Urothelium cell line (cell line): ENCODE measurements around the gene CNFN.

Experiments used
- DNase-seq: peaks from one replicate; pipeline ENCODE4 v3.0.0; 2011; ENCODE audit warnings: low spot score, mixed read lengths
- FAIRE-seq: peaks from 2 replicates; lab custom pipeline; 2011; peaks lifted over from hg19 to GRCh38; lab: Jason Lieb, UNC

The CNFN gene

GRCh38 chr19:42376177-42376555, 13.9 kb downstream of the CNFN start:
- FAIRE-seq (no peak), DNase-seq (no peak)

GRCh38 chr19:42375415-42376176, 14.5 kb downstream of the CNFN start:
- FAIRE-seq (no peak), DNase-seq (no peak)

- no peak for DNase-seq
- FAIRE-seq = no peak
These were observed 15.2 kb downstream of the CNFN start for GRCh38 chr19:42374826-42375376.

- DNase-seq (no peak), FAIRE-seq (no peak)
These were observed 19.4 kb downstream of the CNFN start for GRCh38 chr19:42370626-42371175.

- DNase-seq (no peak), FAIRE-seq (no peak)
These were observed 20.0 kb downstream of the CNFN start for GRCh38 chr19:42370068-42370520.

- FAIRE-seq = peak; percentile 44
- DNase-seq = no peak
These were observed 20.5 kb downstream of the CNFN start for GRCh38 chr19:42369433-42370067.

GRCh38 chr19:42368765-42369164, 21.3 kb downstream of the CNFN start:
- FAIRE-seq (peak; percentile 37), DNase-seq (no peak)

GRCh38 chr19:42368360-42368759, 21.7 kb downstream of the CNFN start:
- DNase-seq (no peak), FAIRE-seq (no peak)

GRCh38 chr19:42367929-42368328, 22.2 kb downstream of the CNFN start:
- DNase-seq (no peak), FAIRE-seq (no peak)

GRCh38 chr19:42366673-42367072, 23.4 kb downstream of the CNFN start:
- no peak for FAIRE-seq
- DNase-seq = no peak

- DNase-seq = no peak
- FAIRE-seq = no peak
These were observed 26.3 kb downstream of the CNFN start for GRCh38 chr19:42363614-42364346.

GRCh38 chr19:42362891-42363440, 27.1 kb downstream of the CNFN start:
- FAIRE-seq = no peak
- DNase-seq = no peak

- DNase-seq (no peak), FAIRE-seq (peak; percentile 46)
These were observed 27.8 kb downstream of the CNFN start for GRCh38 chr19:42362342-42362741.

GRCh38 chr19:42361545-42361910, 28.6 kb downstream of the CNFN start:
- no peak for DNase-seq
- FAIRE-seq = no peak

GRCh38 chr19:42360787-42361544, 29.1 kb downstream of the CNFN start:
- FAIRE-seq (no peak), DNase-seq (no peak)

GRCh38 chr19:42357290-42357689, 32.8 kb downstream of the CNFN start:
- FAIRE-seq (no peak), DNase-seq (no peak)

- DNase-seq = no peak
- FAIRE-seq = no peak
These were observed 33.4 kb downstream of the CNFN start for GRCh38 chr19:42356686-42357085.

GRCh38 chr19:42355896-42356295, 34.2 kb downstream of the CNFN start:
- no peak for FAIRE-seq
- no peak for DNase-seq

GRCh38 chr19:42353341-42354015, 36.6 kb downstream of the CNFN start:
- DNase-seq = no peak
- FAIRE-seq = no peak
